HG03064 (cell line): ENCODE data around the gene PLA2G4A.

Experiments
- ATAC-seq: cut with Tn5 transposase; IDR thresholded peaks from one replicate; pipeline ENCODE4 v1.9.1; 2021; ENCODE audit warnings: low read depth; ENCODE audit not compliant: unreplicated experiment

The PLA2G4A gene

GRCh38 chr1:186829686-186830587 is 1.2 kb downstream of the PLA2G4A start:
- no peak for ATAC-seq

GRCh38 chr1:186831168-186831567 is 2.4 kb downstream of the PLA2G4A start:
- no peak for ATAC-seq

GRCh38 chr1:186834399-186834958 is 5.7 kb downstream of the PLA2G4A start:
- ATAC-seq: no peak

GRCh38 chr1:186835448-186835847 is 6.7 kb downstream of the PLA2G4A start:
- ATAC-seq: no peak

- no peak for ATAC-seq
Observed at GRCh38 chr1:186837806-186838205, 9.1 kb downstream of the PLA2G4A start.

GRCh38 chr1:186838380-186839040 is 9.8 kb downstream of the PLA2G4A start:
- ATAC-seq: no peak

GRCh38 chr1:186839041-186839400 is 10.3 kb downstream of the PLA2G4A start:
- ATAC-seq: no peak

GRCh38 chr1:186841599-186841998 is 12.8 kb downstream of the PLA2G4A start:
- no peak for ATAC-seq

GRCh38 chr1:186842547-186842946 is 13.8 kb downstream of the PLA2G4A start:
- no peak for ATAC-seq

- ATAC-seq: no peak
Observed at GRCh38 chr1:186843226-186843625, 14.5 kb downstream of the PLA2G4A start.

GRCh38 chr1:186843931-186844330 is 15.2 kb downstream of the PLA2G4A start:
- no peak for ATAC-seq

- ATAC-seq: no peak
Observed at GRCh38 chr1:186845576-186846210, 16.9 kb downstream of the PLA2G4A start.

- no peak for ATAC-seq
Observed at GRCh38 chr1:186848509-186849130, 19.9 kb downstream of the PLA2G4A start.

- peak; percentile 86 for ATAC-seq
Observed at GRCh38 chr1:186849271-186849671, 20.5 kb downstream of the PLA2G4A start.

- peak; percentile 60 for ATAC-seq
Observed at GRCh38 chr1:186849826-186850225, 21.1 kb downstream of the PLA2G4A start.

- ATAC-seq: no peak
Observed at GRCh38 chr1:186854102-186854501, 25.4 kb downstream of the PLA2G4A start.

GRCh38 chr1:186858923-186859322 is 30.2 kb downstream of the PLA2G4A start:
- no peak for ATAC-seq

- ATAC-seq: no peak
Observed at GRCh38 chr1:186859995-186860394, 31.2 kb downstream of the PLA2G4A start.

- no peak for ATAC-seq
Observed at GRCh38 chr1:186864296-186864695, 35.5 kb downstream of the PLA2G4A start.

- no peak for ATAC-seq
Observed at GRCh38 chr1:186865253-186865652, 36.5 kb downstream of the PLA2G4A start.

- no peak for ATAC-seq
Observed at GRCh38 chr1:186865857-186866256, 37.1 kb downstream of the PLA2G4A start.
